GM18520 (cell line): ENCODE measurements around the gene MAB21L4.

Experiments
- ATAC-seq: cut with Tn5 transposase; IDR thresholded peaks from one replicate; pipeline ENCODE4 v1.9.1; 2021; ENCODE audit not compliant: unreplicated experiment

The MAB21L4 gene

GRCh38 chr2:240925568-240926515 is 29.9 kb upstream of the MAB21L4 start:
- no peak for ATAC-seq

DNA sequence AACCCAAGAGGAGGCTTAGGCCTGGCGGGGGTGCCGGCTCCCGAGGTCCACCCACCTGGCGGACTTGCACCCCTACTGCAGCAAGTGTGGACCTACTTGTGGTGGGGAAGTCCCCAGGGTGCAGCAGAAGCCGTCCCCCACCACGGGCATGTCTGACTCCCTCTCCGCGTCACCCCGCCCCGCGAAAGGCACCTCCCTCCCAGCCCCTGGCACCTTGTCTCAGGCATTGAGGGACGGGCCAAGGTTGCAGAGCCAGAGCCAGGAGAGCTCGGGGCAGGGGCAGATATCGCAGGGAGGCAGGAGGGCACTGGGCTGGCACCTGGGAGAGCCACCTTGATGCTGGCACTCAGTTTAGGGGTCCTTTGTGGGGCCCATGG is 29.2 kb upstream of the MAB21L4 start:
- no peak for ATAC-seq

GRCh38 chr2:240922982-240923537 is 27.1 kb upstream of the MAB21L4 start:
- ATAC-seq = no peak

DNA sequence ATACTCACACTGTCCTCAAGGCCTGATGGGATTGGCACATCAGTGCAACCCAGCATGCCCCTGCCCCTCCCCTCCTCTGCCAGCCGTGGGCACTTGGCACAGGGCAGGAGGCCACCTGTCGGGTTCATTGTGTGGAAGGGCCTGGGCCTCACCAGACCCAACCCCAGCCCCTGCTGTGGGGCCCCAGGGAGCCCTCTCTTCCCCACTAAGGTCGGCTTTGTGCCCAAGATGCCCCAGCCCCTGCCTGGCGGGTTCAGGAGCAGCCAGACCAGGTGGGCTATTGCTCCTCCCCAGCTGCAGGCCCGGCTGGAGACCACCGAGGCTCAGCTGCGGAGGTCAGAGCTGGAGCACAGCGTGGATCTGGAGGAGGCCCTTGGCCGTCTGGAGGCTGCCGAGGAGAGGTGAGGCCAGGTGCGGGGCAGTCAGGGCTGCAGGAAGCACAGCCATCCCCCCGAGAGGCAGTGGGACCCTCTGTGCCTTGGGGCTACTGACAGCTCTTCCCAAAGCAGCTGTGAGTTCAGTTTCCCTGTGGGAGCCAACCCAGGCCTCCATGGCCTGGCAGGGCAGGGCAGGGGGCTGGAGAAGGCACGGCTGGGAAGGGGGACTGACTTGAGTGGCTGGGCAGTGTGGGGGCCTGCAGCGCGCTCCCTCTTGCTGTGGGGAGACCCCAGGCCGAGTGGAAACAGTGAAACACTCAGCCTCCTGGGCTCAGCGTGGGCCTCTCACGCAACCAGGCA is 26.5 kb upstream of the MAB21L4 start:
- no peak for ATAC-seq

- ATAC-seq = no peak
These were observed 26.0 kb upstream of the MAB21L4 start for GRCh38 chr2:240921995-240922244.

DNA sequence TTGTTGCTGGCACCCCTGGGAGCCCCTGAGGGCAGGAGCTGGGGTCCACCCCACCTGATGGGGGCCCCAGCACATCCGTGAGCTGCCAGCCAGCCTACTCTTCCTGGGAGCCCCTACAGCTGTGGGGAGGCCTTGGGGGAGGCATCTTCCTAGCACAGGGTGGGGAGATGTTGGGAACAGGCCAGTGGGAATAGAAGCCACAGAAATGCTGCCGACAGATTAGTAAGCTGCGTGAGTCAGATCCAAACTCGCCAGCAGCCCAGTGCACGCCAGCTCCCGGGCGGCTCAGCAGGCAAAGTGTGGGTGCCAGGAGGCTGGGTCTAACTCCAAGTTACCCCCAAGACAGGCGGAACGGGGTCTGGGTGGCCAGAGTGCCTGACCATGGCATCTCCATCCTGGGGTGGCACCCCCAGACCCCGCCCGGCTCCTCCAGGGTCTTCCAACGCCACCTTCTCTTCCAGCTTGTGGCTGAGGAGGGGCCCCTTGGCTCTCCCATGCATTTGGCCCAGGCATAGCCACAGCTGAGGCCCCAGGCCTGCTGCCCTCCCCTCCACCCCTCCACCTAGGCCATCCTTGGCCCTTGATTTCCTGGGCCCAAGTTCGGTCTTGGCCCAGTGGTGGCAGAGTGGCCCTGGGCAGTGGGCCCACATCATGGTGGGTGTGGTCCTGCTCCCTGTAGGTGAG is 25.5 kb upstream of the MAB21L4 start:
- ATAC-seq = no peak

GRCh38 chr2:240920783-240921231 is 24.9 kb upstream of the MAB21L4 start:
- no peak for ATAC-seq

GRCh38 chr2:240919786-240920782 is 24.1 kb upstream of the MAB21L4 start:
- ATAC-seq = no peak

GRCh38 chr2:240919161-240919781 is 23.3 kb upstream of the MAB21L4 start:
- no peak for ATAC-seq

GRCh38 chr2:240918258-240919091 is 22.5 kb upstream of the MAB21L4 start:
- ATAC-seq = no peak

- no peak for ATAC-seq
These were observed 21.8 kb upstream of the MAB21L4 start for GRCh38 chr2:240917684-240918257.

- ATAC-seq = no peak
These were observed 21.2 kb upstream of the MAB21L4 start for GRCh38 chr2:240917009-240917683.

DNA sequence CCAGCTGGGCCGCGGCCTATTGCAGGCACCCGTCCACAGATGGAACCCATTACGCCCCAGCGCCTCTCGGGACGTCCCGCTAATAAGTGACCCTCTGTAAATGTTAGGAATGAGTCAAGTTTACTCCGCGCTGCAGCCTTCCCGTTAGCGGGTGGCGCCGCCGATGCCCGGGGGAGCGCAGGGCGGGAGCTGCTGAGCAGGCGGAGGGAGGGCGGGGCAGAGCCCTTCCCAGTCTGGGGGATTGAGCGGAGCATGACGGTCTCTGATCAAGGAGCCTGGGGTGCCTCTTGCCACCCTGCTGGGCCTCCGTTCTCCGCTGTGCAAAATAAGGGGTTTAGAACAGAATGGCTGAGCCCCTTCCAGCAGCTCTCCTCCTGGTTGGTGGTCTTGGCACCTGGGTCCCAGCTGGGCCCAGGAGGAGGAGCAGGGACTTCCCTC is 20.6 kb upstream of the MAB21L4 start:
- ATAC-seq = no peak

GRCh38 chr2:240915526-240916341 is 19.8 kb upstream of the MAB21L4 start:
- ATAC-seq = no peak

GRCh38 chr2:240914645-240915525 is 18.9 kb upstream of the MAB21L4 start:
- ATAC-seq = no peak
